ENCODE results near the gene TCF7L2.
A peak's percentile ranks its signal among the peaks of the same experiment; 100 is the strongest.

The TCF7L2 gene

DNA sequence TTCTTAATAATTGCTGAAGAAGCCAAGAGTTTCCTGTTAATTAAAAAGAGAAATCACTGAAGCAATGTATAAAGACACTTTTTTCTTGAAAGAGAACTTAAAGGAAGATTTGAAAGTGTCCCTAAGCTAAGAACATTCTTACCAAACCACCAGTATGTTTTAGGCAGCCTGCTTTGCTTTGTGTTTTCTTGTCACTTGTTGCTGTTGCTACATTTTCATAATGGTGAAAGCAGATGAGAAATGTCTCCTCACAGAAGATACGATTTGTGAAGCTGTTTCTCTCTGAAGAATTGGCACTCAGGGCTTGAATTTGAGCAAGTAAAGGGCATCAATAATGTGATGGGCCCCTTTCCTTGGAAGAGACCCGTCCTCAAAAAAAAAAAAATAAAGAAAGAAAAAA, 30.9 kb downstream of the TCF7L2 start:
- no peak overlapping the region for H3K27ac ChIP-seq
- H3K4me3 ChIP-seq (ENCODE audit: low read depth, low read length): no peak overlapping the region
- no peaks in the 10 kb centered on the region for H3K27me3 ChIP-seq (ENCODE audit: insufficient read depth, low read depth, severe bottlenecking)
- DNase-seq: no peak
- no peaks in the 10 kb centered on the region for H3K9me3 ChIP-seq (ENCODE audit: severe bottlenecking)
- H3K36me3 ChIP-seq: no peaks in the 10 kb centered on the region
- no peak for TF ChIP-seq CTCF (IDR thresholded peaks at IDR 0.05; ENCODE audit: low read depth, low read length)

- Histone ChIP-seq H3K4me3 (ENCODE audit: low read depth, low read length) (no peak overlapping the region), H3K9me3 (ENCODE audit: severe bottlenecking) (no peaks in the 10 kb centered on the region), H3K36me3 (no peaks in the 10 kb centered on the region), H3K27ac (no peak overlapping the region), H3K27me3 (ENCODE audit: insufficient read depth, low read depth, severe bottlenecking) (no peaks in the 10 kb centered on the region)
- no peak for DNase-seq
- TF ChIP-seq CTCF (IDR thresholded peaks at IDR 0.05; ENCODE audit: low read depth, low read length): no peak
Observed at GRCh38 chr10:112981553-112981952, 31.5 kb downstream of the TCF7L2 start.

- Histone ChIP-seq H3K27ac (no peak overlapping the region), H3K27me3 (ENCODE audit: insufficient read depth, low read depth, severe bottlenecking) (no peaks in the 10 kb centered on the region), H3K4me3 (ENCODE audit: low read depth, low read length) (no peak overlapping the region), H3K9me3 (ENCODE audit: severe bottlenecking) (no peaks in the 10 kb centered on the region), H3K36me3 (no peaks in the 10 kb centered on the region)
- no peak for DNase-seq
- no peak for TF ChIP-seq CTCF (IDR thresholded peaks at IDR 0.05; ENCODE audit: low read depth, low read length)
Observed at GRCh38 chr10:112983444-112984056, 33.5 kb downstream of the TCF7L2 start.

- H3K27me3 ChIP-seq (ENCODE audit: insufficient read depth, low read depth, severe bottlenecking): no peaks in the 10 kb centered on the region
- no peaks in the 10 kb centered on the region for H3K36me3 ChIP-seq
- no peaks in the 10 kb centered on the region for H3K9me3 ChIP-seq (ENCODE audit: severe bottlenecking)
- TF ChIP-seq CTCF (IDR thresholded peaks at IDR 0.05; ENCODE audit: low read depth, low read length): no peak
- H3K27ac ChIP-seq: no peak overlapping the region
- no peak for DNase-seq
- no peak overlapping the region for H3K4me3 ChIP-seq (ENCODE audit: low read depth, low read length)
Observed at GRCh38 chr10:112984756-112985155, 34.7 kb downstream of the TCF7L2 start.

DNA sequence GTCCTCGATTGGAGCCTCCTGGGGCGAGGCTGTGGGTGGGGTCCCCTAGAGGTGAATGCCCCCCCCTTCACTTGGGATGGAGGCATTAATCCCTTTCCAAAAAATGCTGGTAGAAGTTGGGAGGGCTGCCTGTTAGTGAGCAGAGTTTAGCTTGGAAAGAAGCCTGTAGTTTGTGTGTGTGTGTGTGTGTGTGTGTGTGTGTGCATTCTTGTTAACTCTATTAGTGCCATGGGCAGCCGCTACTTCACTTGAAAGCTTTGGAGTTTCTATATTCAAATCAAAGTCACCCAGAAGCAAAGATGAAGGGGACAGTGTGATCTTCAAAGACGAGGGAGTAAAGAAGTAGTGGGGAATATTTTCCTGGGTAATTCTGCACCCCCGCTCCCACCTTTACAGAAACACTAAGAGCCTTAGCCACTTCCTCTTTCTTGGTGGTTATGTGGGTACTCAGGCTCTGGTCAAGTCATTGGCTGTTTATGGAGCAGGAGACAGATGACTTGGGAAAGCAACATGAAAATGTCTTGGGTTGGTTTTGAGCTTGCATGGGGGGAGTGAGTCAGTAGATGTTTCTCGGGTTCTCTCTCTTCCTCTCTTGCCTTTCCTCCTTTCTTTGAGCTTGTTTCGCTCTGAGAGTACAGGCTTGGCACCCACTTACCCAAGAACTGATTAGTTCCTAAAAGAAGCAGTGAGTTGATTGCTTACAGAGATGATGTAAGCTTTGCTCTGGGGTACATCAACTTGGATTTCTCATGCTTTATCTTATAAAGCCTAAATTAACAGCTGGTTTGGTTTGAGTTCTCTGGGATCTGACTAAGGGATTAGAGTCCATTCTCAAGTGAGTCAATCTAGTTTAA, 35.9 kb downstream of the TCF7L2 start:
- Histone ChIP-seq H3K27me3 (ENCODE audit: insufficient read depth, low read depth, severe bottlenecking) (no peaks in the 10 kb centered on the region), H3K4me3 (ENCODE audit: low read depth, low read length) (no peak overlapping the region), H3K27ac (peak overlapping the region; percentile 8; the same call in 1 of the 2 replicates), H3K36me3 (no peaks in the 10 kb centered on the region), H3K9me3 (ENCODE audit: severe bottlenecking) (no peaks in the 10 kb centered on the region)
- DNase-seq: no peak
- no peak for TF ChIP-seq CTCF (IDR thresholded peaks at IDR 0.05; ENCODE audit: low read depth, low read length)

Measured in WERI-Rb-1 (cell line).